C4-2B (cell line): Measurements from ENCODE around the gene GLCE.
A peak's percentile ranks its signal among the peaks of the same experiment; 100 is the strongest.

Source experiments
- H3K27ac ChIP-seq: fragments of 450-650 bp; 2 replicates; pipeline ENCODE4 v1.5.1; 2017
- ZFX ChIP-seq: fragments of 450-650 bp; IDR thresholded peaks from 2 replicates; pipeline ENCODE4 v1.6.1; 2017
- TF ChIP-seq, protein P1 (sequence below): fragments of 450-650 bp; conservative IDR thresholded peaks from 2 replicates; pipeline ENCODE4 v1.5.1; 2017; ENCODE audit warnings: mild to moderate bottlenecking

GLCE gene

DNA sequence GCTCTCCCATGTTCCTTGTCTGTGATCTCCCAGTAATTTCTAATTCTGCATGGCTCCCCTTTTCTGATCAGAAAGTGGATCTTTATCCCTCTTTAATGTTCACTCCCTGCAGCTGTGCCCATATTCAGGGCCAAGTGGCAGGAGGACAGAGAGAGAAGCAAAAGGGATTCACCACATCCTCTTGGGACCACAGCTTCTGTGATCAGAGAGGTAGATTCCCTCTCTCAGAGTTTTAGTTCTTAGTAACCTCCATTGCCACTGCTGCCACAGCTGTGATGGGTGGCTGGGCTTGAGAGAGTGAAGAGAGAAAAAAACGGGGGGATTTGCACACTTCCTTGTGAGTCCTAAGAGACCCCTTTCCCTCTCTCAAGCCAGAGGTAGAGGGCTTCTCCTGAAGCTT is 49.2 kb downstream of the GLCE start:
- H3K27ac ChIP-seq, result no peak overlapping the region
- TF ChIP-seq, protein P1, sequence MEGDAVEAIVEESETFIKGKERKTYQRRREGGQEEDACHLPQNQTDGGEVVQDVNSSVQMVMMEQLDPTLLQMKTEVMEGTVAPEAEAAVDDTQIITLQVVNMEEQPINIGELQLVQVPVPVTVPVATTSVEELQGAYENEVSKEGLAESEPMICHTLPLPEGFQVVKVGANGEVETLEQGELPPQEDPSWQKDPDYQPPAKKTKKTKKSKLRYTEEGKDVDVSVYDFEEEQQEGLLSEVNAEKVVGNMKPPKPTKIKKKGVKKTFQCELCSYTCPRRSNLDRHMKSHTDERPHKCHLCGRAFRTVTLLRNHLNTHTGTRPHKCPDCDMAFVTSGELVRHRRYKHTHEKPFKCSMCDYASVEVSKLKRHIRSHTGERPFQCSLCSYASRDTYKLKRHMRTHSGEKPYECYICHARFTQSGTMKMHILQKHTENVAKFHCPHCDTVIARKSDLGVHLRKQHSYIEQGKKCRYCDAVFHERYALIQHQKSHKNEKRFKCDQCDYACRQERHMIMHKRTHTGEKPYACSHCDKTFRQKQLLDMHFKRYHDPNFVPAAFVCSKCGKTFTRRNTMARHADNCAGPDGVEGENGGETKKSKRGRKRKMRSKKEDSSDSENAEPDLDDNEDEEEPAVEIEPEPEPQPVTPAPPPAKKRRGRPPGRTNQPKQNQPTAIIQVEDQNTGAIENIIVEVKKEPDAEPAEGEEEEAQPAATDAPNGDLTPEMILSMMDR, result no peak
- no peak for TF ChIP-seq ZFX

DNA sequence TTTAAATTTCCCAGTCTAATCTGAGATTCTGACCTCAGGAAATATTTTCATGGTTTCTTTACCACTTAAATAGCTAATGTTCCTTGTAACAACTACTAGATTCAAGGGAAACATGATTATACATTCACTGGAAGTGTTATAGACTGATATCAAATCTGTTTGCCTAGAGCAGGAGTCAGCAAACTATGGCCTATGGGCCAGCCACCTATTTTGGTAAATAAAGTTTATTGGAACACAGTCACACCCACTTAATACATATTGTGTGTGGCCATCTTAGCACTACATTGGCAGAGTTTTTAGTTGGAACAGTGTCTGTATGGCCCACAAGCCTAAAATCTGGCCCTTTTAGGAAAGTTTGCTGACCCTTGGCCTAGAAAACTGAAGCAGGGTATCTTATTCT is 50.1 kb downstream of the GLCE start:
- no peak overlapping the region for H3K27ac ChIP-seq
- no peak for TF ChIP-seq ZFX
- TF ChIP-seq, protein P1, result no peak

DNA sequence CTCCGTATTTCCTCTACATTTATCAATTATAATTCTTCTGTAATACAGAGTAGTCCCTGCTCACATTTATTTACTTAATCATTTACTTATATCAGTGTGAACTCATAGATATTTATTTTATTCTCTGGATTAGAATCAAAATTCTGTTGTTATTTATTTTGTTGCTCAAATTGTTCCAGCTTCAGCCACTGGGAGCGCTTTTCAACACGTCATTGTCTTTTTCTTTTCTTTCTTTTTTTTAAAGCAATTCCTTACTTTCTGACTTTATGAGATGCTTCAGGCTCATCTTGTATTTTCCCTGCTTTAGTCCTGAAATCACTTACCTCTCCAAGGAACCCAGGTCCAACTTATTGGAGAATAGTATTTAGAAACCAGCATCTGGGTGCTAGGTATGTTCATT is 53.4 kb downstream of the GLCE start:
- TF ChIP-seq, protein P1, result peak; percentile 54
- no peak for TF ChIP-seq ZFX
- no peak overlapping the region for H3K27ac ChIP-seq

DNA sequence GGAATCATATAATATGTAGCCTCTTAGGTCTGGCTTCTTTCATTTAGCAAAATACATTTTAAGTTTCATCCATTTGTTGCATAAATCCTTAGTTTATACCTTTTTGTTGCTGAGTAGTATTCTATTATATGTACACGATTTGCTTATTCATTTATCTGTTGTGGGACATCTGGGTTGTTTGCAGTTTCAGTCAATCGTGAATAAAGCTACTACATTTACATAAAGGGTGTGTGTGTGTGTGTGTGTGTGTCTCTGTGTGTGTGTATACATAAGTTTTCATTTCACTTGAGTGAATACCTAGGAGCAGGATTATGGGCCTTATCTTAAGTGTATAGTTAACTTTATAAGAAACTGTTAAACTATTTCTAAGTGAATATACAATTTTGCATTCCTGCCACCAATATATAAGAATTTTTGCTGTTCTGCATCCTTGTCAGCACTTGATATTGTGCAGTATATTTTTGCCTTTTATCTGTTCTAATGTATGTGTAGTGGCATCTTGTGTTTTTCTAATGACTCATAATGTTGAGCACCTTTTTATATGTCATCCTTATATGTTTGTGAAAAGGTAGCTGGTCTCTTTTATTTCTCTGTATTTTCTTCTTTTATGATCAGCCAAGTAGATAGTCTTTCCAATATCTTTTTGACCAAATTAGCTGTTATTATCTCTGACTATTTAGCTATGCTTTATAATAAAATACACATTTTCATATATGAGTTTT is 55.0 kb downstream of the GLCE start:
- TF ChIP-seq ZFX, result no peak
- TF ChIP-seq, protein P1, result no peak
- H3K27ac ChIP-seq, result no peak overlapping the region

DNA sequence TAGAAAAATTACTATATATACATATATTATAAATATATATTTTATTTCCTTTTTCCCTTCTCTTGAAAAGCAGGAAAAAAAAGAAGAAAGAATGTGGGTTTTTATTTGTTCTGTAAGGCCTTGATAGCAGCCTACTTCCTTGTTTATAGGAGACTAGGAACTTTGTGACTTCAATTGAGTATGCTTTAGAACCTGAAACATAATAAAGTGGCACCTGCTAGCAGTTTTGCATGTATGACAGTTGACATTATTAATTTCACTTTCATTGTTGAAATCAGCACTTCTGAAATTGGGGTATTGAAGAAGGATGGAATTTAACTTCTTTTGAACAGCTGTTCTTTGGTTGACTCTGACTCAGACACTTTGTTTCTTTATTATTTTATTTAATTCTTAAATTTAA is 56.9 kb downstream of the GLCE start:
- TF ChIP-seq, protein P1, result no peak
- TF ChIP-seq ZFX, result no peak
- H3K27ac ChIP-seq, result no peak overlapping the region

DNA sequence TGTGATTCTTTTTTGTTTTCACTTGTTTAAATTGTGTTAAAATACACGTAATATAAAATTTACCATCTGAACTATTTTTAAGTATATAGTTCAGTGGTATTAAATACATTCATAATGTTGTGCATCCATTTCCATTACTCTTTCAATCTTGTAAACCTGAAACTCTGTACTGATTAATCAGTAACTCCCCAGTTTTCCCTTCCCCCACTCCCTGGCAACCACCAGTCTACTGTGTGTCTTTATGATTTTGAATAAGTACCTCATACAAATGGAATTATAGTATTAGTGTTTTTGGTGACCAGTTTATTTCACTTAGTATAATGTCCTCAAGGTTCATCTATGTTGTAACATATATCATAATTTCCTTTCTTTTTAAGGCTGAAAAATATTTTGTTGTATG is 59.3 kb downstream of the GLCE start:
- no peak overlapping the region for H3K27ac ChIP-seq
- TF ChIP-seq, protein P1, result no peak
- TF ChIP-seq ZFX, result no peak

DNA sequence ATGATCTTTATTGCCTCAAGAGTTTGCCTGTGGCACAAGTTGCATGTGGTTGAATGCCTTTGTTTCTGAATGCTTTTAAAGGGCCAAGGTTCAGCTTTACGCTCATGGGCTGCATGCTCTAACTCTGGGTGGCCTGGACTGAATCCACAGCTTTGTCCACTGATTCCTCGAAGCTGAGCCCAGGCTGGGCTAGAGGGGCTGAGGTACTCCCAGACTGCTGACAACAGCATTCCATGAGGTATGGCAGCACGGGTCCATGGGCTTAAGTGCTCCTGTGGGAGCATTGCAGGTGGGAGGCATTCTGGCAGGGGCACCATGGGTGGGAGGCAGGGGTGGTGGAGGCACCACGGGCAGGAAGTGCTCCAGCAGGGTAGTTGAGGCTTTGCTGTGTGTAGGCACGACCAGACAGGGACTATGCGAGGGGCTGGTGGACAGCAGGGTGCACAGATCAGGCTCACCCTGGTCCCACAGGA is 61.6 kb downstream of the GLCE start:
- H3K27ac ChIP-seq, result no peak overlapping the region
- TF ChIP-seq, protein P1, result no peak
- no peak for TF ChIP-seq ZFX
